Endometrial microvascular endothelial cells (primary cell): Measurements from ENCODE around the gene EGFLAM. TPM values are rescaled to one million over a fixed set of nuclear protein-coding genes. Genes with fewer than 3 reads are reported as not detected.
"Not testable (repeated sequence)": the region's sequence is repeated elsewhere in the genome, so short reads cannot be mapped to it uniquely, and the experiment has no call there.

Source experiments
- in situ Hi-C: cut with HindIII; loops from 2 replicates; pipeline ENCODE4 v1.10.0; 2017; ENCODE audit warnings: low sequenced_read_pairs, low pct_unique_long_range_greater_than_20kb; ENCODE audit errors: inconsistent ontology term
- total RNA-seq: library from RNA; depleted of rRNA; stranded (reverse); fragments of >200 nt; gene quantifications from one replicate; pipeline ENCODE4 v1.2.3, GENCODE V29; 2015; ENCODE audit errors: inconsistent ontology term

Gene EGFLAM
- total RNA-seq, 1 donor from 2014 or later, result 0.46 TPM

DNA sequence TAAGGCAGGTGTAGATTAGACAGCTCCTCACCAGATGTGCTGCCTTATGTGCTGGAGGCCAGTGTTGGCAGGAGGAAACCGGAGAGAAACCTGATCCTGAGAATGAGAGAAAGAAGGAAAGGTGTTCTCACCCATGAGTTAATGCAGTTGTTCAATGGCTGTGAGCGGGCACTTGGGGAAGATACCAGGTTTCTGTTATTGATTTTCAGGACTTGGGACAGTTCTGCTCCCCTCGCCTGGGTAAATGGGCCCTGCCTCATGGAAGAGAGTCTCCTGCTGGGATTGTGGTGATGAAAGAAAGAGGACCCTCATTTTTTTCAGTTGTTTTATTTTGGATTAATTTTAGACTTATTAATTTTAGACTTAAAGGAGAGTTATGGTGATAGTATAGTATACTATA is 59.5 kb downstream of the EGFLAM start:
- in situ Hi-C loops, result no loop called here

GRCh38 chr5:38319491-38319890 is 61.1 kb downstream of the EGFLAM start:
- in situ Hi-C loops, result no loop called here

GRCh38 chr5:38321978-38322377 is 63.6 kb downstream of the EGFLAM start:
- in situ Hi-C loops, result no loop called here

GRCh38 chr5:38323645-38324295 is 65.4 kb downstream of the EGFLAM start:
- in situ Hi-C loops, result no loop called here

GRCh38 chr5:38329132-38329715 is 70.9 kb downstream of the EGFLAM start:
- in situ Hi-C loops, result no loop called here

DNA sequence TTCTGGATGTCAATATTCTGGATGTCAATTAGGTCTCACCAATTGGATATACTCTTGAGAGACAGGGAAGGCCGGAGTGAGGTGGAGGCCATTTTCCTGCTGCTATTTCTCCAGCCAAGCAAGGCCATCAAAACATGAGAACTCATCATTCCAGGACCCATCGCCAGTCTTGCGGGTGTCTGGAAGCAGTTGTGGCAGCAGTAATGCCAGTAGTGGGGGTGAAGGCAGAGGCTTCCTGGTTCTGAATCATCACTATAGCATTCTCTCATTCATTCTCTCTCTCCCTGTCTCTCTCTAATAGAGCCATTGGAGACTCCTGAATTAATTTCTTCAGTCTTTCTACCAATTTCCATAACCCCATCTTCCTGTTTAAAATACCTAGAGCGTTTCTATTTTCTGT is 71.8 kb downstream of the EGFLAM start:
- in situ Hi-C loops, result no loop called here

GRCh38 chr5:38331831-38332230 is 73.5 kb downstream of the EGFLAM start:
- in situ Hi-C loops, result no loop called here

- in situ Hi-C loops, result not testable (repeated sequence)
These were observed 74.8 kb downstream of the EGFLAM start for GRCh38 chr5:38333181-38333580.

DNA sequence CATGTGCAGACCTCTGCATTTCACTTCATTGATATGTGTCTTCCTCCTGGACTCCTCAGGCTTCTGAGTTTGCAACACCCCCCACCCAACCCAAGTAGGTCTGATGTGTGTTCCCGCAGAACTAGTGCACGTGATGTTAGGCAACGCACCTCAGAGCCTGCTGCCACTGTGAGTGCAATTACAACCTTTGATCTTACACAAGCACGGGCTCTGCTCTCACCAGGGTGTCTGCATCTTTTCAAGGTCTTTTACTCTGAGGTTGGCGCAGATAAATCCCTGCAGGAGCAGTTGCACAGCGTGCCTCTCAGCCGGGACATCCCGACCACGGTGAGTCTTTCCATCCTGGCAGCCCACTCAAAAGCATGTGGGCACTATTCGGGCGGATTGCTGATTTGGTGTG is 80.1 kb downstream of the EGFLAM start:
- in situ Hi-C loops, result no loop called here

- in situ Hi-C loops, result no loop called here
These were observed 81.1 kb downstream of the EGFLAM start for GRCh38 chr5:38339446-38339845.

GRCh38 chr5:38341056-38341455 is 82.7 kb downstream of the EGFLAM start:
- in situ Hi-C loops, result no loop called here

DNA sequence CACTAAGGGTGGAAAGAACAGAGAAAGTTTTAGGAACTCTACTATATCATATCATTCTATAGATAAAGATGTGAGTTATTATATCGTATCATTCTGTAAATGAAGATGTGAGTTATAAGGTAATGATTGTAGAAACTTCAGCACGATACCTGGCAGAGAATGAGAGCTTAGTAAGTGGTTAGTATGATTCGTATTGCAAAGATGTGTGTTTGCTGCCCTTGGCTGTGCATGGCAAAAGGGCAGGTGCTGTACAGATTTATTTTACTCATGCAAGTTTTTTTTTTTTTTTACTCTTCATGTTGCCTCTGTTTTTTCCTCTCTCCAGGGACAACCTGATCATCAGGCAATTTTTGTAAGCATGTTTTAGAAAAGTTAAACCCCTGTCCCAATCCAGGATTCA is 83.3 kb downstream of the EGFLAM start:
- in situ Hi-C loops, result no loop called here

- in situ Hi-C loops, result no loop called here
These were observed 83.9 kb downstream of the EGFLAM start for GRCh38 chr5:38342261-38342660.

GRCh38 chr5:38344891-38345290 is 86.5 kb downstream of the EGFLAM start:
- in situ Hi-C loops, result no loop called here

DNA sequence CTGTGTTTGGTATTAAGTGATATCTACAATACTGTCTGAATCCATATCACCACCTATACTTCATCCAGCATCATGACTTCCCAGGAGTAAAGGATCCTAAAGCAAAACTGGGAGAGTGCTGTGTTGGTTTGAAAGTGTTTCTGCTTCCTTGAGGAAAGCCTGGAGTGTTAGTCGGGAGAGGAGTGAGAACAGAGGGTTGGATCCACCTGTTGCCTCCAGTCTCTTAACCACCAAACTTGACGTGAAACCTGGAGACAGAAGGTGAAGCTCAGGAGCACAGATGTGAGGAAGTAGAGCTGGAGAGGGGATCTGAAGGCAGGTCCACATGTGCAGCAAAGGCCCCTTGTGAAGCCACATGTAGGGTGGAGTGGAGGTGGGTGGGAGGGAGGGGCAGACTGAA is 88.2 kb downstream of the EGFLAM start:
- in situ Hi-C loops, result no loop called here

GRCh38 chr5:38347040-38347763 is 88.8 kb downstream of the EGFLAM start:
- in situ Hi-C loops, result no loop called here

GRCh38 chr5:38347896-38348295 is 89.5 kb downstream of the EGFLAM start:
- in situ Hi-C loops, result no loop called here

- in situ Hi-C loops, result no loop called here
These were observed 102.1 kb downstream of the EGFLAM start for GRCh38 chr5:38360323-38361061.

- in situ Hi-C loops, result no loop called here
These were observed 104.4 kb downstream of the EGFLAM start for GRCh38 chr5:38362713-38363112.

- in situ Hi-C loops, result no loop called here
These were observed 106.5 kb downstream of the EGFLAM start for GRCh38 chr5:38364825-38365224.
